ENCODE measurements around the gene PGRMC1.
"Not testable (repeated sequence)": the region's sequence is repeated elsewhere in the genome, so short reads cannot be mapped to it uniquely, and the experiment has no call there.

DNA sequence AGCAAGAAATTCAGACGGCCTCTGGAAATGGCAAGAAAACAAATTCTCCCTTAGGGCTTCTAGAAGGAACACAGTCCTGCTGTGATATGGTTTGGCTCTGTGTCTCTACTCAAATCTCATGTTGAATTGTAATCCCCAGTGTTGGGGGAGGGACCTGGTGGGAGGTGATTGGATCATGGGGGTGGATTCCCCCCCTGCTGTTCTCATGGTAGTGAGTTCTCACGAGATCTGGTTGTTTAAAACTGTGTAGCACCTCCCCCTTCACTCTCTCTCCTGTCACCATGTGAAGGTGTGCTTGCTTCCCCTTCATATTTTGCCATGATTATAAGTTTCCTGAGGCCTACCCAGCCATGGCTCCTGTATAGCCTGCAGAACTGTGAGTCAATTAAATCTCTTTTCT, 55.2 kb downstream of the PGRMC1 start:
- TF ChIP-seq, protein P1, sequence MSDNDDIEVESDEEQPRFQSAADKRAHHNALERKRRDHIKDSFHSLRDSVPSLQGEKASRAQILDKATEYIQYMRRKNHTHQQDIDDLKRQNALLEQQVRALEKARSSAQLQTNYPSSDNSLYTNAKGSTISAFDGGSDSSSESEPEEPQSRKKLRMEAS (IDR thresholded peaks at IDR 0.05; ENCODE audit: low read depth, low read length) = not testable (repeated sequence)
- TF ChIP-seq, protein P2, sequence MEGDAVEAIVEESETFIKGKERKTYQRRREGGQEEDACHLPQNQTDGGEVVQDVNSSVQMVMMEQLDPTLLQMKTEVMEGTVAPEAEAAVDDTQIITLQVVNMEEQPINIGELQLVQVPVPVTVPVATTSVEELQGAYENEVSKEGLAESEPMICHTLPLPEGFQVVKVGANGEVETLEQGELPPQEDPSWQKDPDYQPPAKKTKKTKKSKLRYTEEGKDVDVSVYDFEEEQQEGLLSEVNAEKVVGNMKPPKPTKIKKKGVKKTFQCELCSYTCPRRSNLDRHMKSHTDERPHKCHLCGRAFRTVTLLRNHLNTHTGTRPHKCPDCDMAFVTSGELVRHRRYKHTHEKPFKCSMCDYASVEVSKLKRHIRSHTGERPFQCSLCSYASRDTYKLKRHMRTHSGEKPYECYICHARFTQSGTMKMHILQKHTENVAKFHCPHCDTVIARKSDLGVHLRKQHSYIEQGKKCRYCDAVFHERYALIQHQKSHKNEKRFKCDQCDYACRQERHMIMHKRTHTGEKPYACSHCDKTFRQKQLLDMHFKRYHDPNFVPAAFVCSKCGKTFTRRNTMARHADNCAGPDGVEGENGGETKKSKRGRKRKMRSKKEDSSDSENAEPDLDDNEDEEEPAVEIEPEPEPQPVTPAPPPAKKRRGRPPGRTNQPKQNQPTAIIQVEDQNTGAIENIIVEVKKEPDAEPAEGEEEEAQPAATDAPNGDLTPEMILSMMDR (IDR thresholded peaks at IDR 0.05; ENCODE audit: low read depth, low read length) = not testable (repeated sequence)
- not testable (repeated sequence) for TF ChIP-seq POLR2A (IDR thresholded peaks at IDR 0.05; ENCODE audit: extremely low read depth, insufficient read length)

Data from NB4 (cell line).